Measurements from ENCODE around the gene PSMB5. TPM values are rescaled to one million over a fixed set of nuclear protein-coding genes. Genes with fewer than 3 reads are reported as not detected.

PSMB5 gene
- total and polyA plus RNA-seq, 2 of the 13 experiments (the other 11 are each of a cell fraction or from before 2014, with no cell fraction given), result 705 to 871 TPM

GRCh38 chr14:23057757-23058653, 23.3 kb upstream of the PSMB5 start (continued):
- TF ChIP-seq, protein P1, sequence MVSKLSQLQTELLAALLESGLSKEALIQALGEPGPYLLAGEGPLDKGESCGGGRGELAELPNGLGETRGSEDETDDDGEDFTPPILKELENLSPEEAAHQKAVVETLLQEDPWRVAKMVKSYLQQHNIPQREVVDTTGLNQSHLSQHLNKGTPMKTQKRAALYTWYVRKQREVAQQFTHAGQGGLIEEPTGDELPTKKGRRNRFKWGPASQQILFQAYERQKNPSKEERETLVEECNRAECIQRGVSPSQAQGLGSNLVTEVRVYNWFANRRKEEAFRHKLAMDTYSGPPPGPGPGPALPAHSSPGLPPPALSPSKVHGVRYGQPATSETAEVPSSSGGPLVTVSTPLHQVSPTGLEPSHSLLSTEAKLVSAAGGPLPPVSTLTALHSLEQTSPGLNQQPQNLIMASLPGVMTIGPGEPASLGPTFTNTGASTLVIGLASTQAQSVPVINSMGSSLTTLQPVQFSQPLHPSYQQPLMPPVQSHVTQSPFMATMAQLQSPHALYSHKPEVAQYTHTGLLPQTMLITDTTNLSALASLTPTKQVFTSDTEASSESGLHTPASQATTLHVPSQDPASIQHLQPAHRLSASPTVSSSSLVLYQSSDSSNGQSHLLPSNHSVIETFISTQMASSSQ (IDR thresholded peaks at IDR 0.05; ENCODE audit: low read depth), result no peak
- TF ChIP-seq, protein P1 (CRISPR knock-in tag; IDR thresholded peaks at IDR 0.05; ENCODE audit: borderline replicate concordance), result peak; percentile 83; the same call in 1 of the 2 replicates
- no peak for TF ChIP-seq KAT2B (IDR thresholded peaks at IDR 0.05; ENCODE audit: borderline replicate concordance, low read depth, low read length)
- peak; percentile 43 for TF ChIP-seq DPF2 (CRISPR knock-in tag; IDR thresholded peaks at IDR 0.05; ENCODE audit: borderline replicate concordance, low read depth)
- 0 out of 2 replicates have a peak, but pooled peaks have one; percentile 87 for TF ChIP-seq JUN (CRISPR knock-in tag; IDR thresholded peaks at IDR 0.05)
- TF ChIP-seq, protein P2, sequence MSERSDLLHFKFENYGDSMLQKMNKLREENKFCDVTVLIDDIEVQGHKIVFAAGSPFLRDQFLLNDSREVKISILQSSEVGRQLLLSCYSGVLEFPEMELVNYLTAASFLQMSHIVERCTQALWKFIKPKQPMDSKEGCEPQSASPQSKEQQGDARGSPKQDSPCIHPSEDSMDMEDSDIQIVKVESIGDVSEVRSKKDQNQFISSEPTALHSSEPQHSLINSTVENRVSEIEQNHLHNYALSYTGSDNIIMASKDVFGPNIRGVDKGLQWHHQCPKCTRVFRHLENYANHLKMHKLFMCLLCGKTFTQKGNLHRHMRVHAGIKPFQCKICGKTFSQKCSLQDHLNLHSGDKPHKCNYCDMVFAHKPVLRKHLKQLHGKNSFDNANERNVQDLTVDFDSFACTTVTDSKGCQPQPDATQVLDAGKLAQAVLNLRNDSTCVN (CRISPR knock-in tag; IDR thresholded peaks at IDR 0.05; ENCODE audit: borderline replicate concordance), result peak; percentile 85
- peak; percentile 85 for TF ChIP-seq CHD4 (IDR thresholded peaks at IDR 0.05; ENCODE audit: borderline replicate concordance, low read length)
- TF ChIP-seq ZBTB20 (CRISPR knock-in tag; IDR thresholded peaks at IDR 0.05; ENCODE audit: borderline replicate concordance, low read depth), result peak; percentile 75; the same call in 1 of the 2 replicates
- TF ChIP-seq NFIB (CRISPR knock-in tag; IDR thresholded peaks at IDR 0.05; ENCODE audit: borderline replicate concordance), result no peak
- TF ChIP-seq, protein P3, sequence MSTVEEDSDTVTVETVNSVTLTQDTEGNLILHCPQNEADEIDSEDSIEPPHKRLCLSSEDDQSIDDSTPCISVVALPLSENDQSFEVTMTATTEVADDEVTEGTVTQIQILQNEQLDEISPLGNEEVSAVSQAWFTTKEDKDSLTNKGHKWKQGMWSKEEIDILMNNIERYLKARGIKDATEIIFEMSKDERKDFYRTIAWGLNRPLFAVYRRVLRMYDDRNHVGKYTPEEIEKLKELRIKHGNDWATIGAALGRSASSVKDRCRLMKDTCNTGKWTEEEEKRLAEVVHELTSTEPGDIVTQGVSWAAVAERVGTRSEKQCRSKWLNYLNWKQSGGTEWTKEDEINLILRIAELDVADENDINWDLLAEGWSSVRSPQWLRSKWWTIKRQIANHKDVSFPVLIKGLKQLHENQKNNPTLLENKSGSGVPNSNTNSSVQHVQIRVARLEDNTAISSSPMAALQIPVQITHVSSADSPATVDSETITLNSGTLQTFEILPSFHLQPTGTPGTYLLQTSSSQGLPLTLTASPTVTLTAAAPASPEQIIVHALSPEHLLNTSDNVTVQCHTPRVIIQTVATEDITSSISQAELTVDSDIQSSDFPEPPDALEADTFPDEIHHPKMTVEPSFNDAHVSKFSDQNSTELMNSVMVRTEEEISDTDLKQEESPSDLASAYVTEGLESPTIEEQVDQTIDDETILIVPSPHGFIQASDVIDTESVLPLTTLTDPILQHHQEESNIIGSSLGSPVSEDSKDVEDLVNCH (CRISPR knock-in tag; IDR thresholded peaks at IDR 0.05), result no peak
- peak; percentile 98 for TF ChIP-seq CAMTA2 (CRISPR knock-in tag; IDR thresholded peaks at IDR 0.05; ENCODE audit: borderline replicate concordance)
- TF ChIP-seq ZNF549 (CRISPR knock-in tag; IDR thresholded peaks at IDR 0.05), result no peak; the same call in 1 of the 2 replicates
- peak; percentile 88 for TF ChIP-seq MYC (CRISPR knock-in tag; IDR thresholded peaks at IDR 0.05; ENCODE audit: borderline replicate concordance)
- peak; percentile 91; the same call in 1 of the 2 replicates for TF ChIP-seq ZNF253 (CRISPR knock-in tag; IDR thresholded peaks at IDR 0.05; ENCODE audit: borderline replicate concordance)
- peak; percentile 84; the same call in 1 of the 2 replicates for TF ChIP-seq ZNF274 (CRISPR knock-in tag; IDR thresholded peaks at IDR 0.05)
- no peak; the same call in 1 of the 2 replicates for TF ChIP-seq NKX3-1 (CRISPR knock-in tag; IDR thresholded peaks at IDR 0.05)
- peak; percentile 65; the same call in 1 of the 2 replicates for TF ChIP-seq ZNF790 (CRISPR knock-in tag; IDR thresholded peaks at IDR 0.05; ENCODE audit: borderline replicate concordance)
- no peak; the same call in 1 of the 2 replicates for TF ChIP-seq ZSCAN22 (CRISPR knock-in tag; IDR thresholded peaks at IDR 0.05)
- TF ChIP-seq ISX (CRISPR knock-in tag; conservative IDR thresholded peaks at IDR 0.05), result no peak
- TF ChIP-seq TOE1 (CRISPR knock-in tag; IDR thresholded peaks at IDR 0.05), result peak; percentile 82; the same call in 1 of the 2 replicates
- no peak; the same call in 1 of the 2 replicates for TF ChIP-seq ZNF747 (CRISPR knock-in tag; IDR thresholded peaks at IDR 0.05; ENCODE audit: borderline replicate concordance)
